ENCODE results near the gene LATS1. TPM values are rescaled to one million over a fixed set of nuclear protein-coding genes. Genes with fewer than 3 reads are reported as not detected.

Gene LATS1
- total and polyA plus RNA-seq, 2 of the 8 experiments (the other 6 are each of a cell fraction or from before 2014, with no cell fraction given), result 8.9 to 21.7 TPM

DNA sequence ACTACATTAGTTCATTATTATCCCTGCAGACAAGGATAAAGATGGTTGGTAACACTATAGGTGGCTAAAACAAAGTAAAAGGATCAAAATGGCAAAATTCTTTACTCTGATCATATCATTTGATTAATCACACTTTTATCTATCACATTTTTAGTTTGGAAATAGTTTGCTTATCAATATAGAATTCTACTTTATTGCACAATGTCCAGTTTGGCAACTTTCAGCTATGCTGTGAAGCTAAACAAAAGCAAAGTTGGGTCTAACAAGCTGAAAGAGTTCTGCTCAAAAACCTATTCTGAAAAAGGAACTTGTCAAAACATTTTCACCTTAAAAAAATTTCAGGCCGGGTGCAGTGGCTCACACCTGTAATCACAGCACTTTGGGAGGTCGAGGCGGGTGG, 7.9 kb upstream of the LATS1 start:
- FAIRE-seq, result no peak
- H3K79me1 ChIP-seq (ENCODE audit: low read depth, low read length), result no peaks in the 10 kb centered on the region
- peaks cover 9 to 39% (median 30%) of the 10 kb centered on the region in 4 experiments for H3K36me3 ChIP-seq (ENCODE audit: control insufficient read depth in 2 of 4, insufficient read depth in 4 of 4, low read length in 3 of 4)
- no peak overlapping the region for H3K56ac ChIP-seq (replicated peaks; ENCODE audit: insufficient read length, low read depth, low read length)
- H4K5ac ChIP-seq (ENCODE audit: insufficient read length, low read depth, low read length), result no peak overlapping the region
- 95% methylated on average over 3 of the region's 3 CpGs; no CpG with 5 or more reads in 1 of the 2 experiments for WGBS, 2 experiments (ENCODE audit: extremely low coverage in 1 of 2, insufficient coverage in 1 of 2, insufficient read length in 1 of 2, insufficient replicate concordance in 2 of 2, low coverage in 1 of 2, low lambda C conversion rate in 2 of 2, missing lambda C conversion rate in 1 of 2)
- H3K23me2 ChIP-seq (ENCODE audit: low read depth, low read length), result no peaks in the 10 kb centered on the region
- H4K91ac ChIP-seq (replicated peaks; ENCODE audit: insufficient read length, low read length), result no peak overlapping the region
- no peak overlapping the region for H3K4me2 ChIP-seq (ENCODE audit: insufficient read depth in 1 of 2, low read depth in 2 of 2, low read length in 2 of 2)
- H2BK20ac ChIP-seq (ENCODE audit: low read length), result no peak overlapping the region
- ChIA-PET CTCF (ENCODE audit: partially characterized antibody) (interaction anchor here (0.9 to 1.5 kb wide), 6 partner anchors 11 to 114 kb away, joined by 3 to 6 read pairs (median 4); no protein-coding TSS in a partner anchor), POLR2A (ENCODE audit: partially characterized antibody) (interaction anchor here (1.8 kb wide), 1 partner anchor 11 kb away, joined by 4 read pairs; no protein-coding TSS in a partner anchor)
- no peak overlapping the region for H2BK15ac ChIP-seq (ENCODE audit: low read length)
- no peaks in the 10 kb centered on the region for H3K9me3 ChIP-seq (ENCODE audit: insufficient read depth in 2 of 2, low read depth in 1 of 2, low read length in 1 of 2)
- no peak overlapping the region for H4K8ac ChIP-seq (ENCODE audit: extremely low read depth, insufficient read depth, low read length)
- no peaks in the 10 kb centered on the region for H3K4me1 ChIP-seq (replicated peaks in 1 of 4; ENCODE audit: control insufficient read depth in 3 of 4, insufficient read depth in 4 of 4, low read length in 3 of 4)
- H3K23ac ChIP-seq (ENCODE audit: insufficient read length), result no peak overlapping the region
- peaks cover 0 to 1% of the 10 kb centered on the region in 2 experiments for H4K20me1 ChIP-seq (replicated peaks in 1 of 2; ENCODE audit: control insufficient read depth in 1 of 2, insufficient read depth in 2 of 2, low read length in 2 of 2)
- no peak overlapping the region for H2BK5ac ChIP-seq (ENCODE audit: low read depth, low read length)
- no peak overlapping the region for H2AFZ ChIP-seq (ENCODE audit: low read length)
- H3K4ac ChIP-seq (replicated peaks; ENCODE audit: insufficient read length, low read depth, low read length), result no peak overlapping the region
- H2BK120ac ChIP-seq (replicated peaks; ENCODE audit: low read depth, low read length), result no peak overlapping the region
- no peaks in the 10 kb centered on the region for H3K79me2 ChIP-seq (ENCODE audit: control insufficient read depth in 1 of 2, insufficient read depth in 2 of 2, low read length in 2 of 2)
- no peak overlapping the region for H3K14ac ChIP-seq (ENCODE audit: insufficient read length)
- H3K4me3 ChIP-seq (ENCODE audit: extremely low read depth in 1 of 4, insufficient read depth in 2 of 4, low read depth in 3 of 4, low read length in 4 of 4), result no peak overlapping the region
- H3K27ac ChIP-seq (ENCODE audit: low read depth, low read length), result no peak overlapping the region
- no peak overlapping the region for H2AK5ac ChIP-seq (ENCODE audit: low read depth, low read length)
- H3K27me3 ChIP-seq (replicated peaks in 1 of 4; ENCODE audit: control insufficient read depth in 3 of 4, extremely low read depth in 1 of 4, insufficient read depth in 3 of 4, low read length in 3 of 4), result no peaks in the 10 kb centered on the region
- H2BK12ac ChIP-seq (ENCODE audit: low read depth, low read length), result no peak overlapping the region
- no peak for DNase-seq (ENCODE audit: low read depth in 1 of 2, low spot score in 2 of 2)
- H3K18ac ChIP-seq (ENCODE audit: extremely low read depth, low read length), result no peak overlapping the region
- H3K9ac ChIP-seq (replicated peaks in 1 of 4; ENCODE audit: extremely low read depth in 1 of 4, low read depth in 3 of 4, low read length in 3 of 4), result no peak overlapping the region
- TF ChIP-seq HDAC6 (IDR thresholded peaks at IDR 0.05; ENCODE audit: low read depth, low read length) (no peak), EGR1 (IDR thresholded peaks at IDR 0.05; ENCODE audit: borderline replicate concordance, low read depth, low read length) (no peak), BRCA1 (IDR thresholded peaks at IDR 0.05; ENCODE audit: low read depth, low read length) (no peak), KDM5A (IDR thresholded peaks at IDR 0.05; ENCODE audit: low read length) (no peak), KDM1A (IDR thresholded peaks at IDR 0.05; ENCODE audit: borderline replicate concordance, low read length) (no peak), TCF12 (IDR thresholded peaks at IDR 0.05; ENCODE audit: low read depth, low read length) (no peak), BACH1 (IDR thresholded peaks at IDR 0.05; ENCODE audit: low read length) (no peak), SUZ12 (IDR thresholded peaks at IDR 0.05; ENCODE audit: low read length) (no peak), NRF1 (IDR thresholded peaks at IDR 0.05; ENCODE audit: low read depth, low read length) (no peak), NANOG (IDR thresholded peaks at IDR 0.05; ENCODE audit: insufficient read depth, low read depth, low read length, poor library complexity, severe bottlenecking) (no peak), MAFK (IDR thresholded peaks at IDR 0.05; ENCODE audit: low read depth, low read length) (no peak), JUND (IDR thresholded peaks at IDR 0.05; ENCODE audit: low read length) (no peak), POU5F1 (IDR thresholded peaks at IDR 0.05; ENCODE audit: low read depth, low read length) (no peak)
- TF ChIP-seq, protein P1, sequence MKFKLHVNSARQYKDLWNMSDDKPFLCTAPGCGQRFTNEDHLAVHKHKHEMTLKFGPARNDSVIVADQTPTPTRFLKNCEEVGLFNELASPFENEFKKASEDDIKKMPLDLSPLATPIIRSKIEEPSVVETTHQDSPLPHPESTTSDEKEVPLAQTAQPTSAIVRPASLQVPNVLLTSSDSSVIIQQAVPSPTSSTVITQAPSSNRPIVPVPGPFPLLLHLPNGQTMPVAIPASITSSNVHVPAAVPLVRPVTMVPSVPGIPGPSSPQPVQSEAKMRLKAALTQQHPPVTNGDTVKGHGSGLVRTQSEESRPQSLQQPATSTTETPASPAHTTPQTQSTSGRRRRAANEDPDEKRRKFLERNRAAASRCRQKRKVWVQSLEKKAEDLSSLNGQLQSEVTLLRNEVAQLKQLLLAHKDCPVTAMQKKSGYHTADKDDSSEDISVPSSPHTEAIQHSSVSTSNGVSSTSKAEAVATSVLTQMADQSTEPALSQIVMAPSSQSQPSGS (IDR thresholded peaks at IDR 0.05; ENCODE audit: low read length), result no peak

All from H1 (cell line).